Head of caudate nucleus (tissue), 42 donors: Measurements from ENCODE around the gene BRME1.

Experiments
- DNase-seq, 42 donors: peaks; one replicate each; pipeline versions ENCODE4 v3.0.0 to v3.0.0-alpha.2; 2020 to 2021; ENCODE audit warnings: mixed read lengths in 7 of 42
- intact Hi-C: fragments of 100-400 bp; cut with DNase I; formaldehyde crosslinking; loops from one replicate; pipeline ENCODE4 v1.15.0; 2022

BRME1 gene

DNA sequence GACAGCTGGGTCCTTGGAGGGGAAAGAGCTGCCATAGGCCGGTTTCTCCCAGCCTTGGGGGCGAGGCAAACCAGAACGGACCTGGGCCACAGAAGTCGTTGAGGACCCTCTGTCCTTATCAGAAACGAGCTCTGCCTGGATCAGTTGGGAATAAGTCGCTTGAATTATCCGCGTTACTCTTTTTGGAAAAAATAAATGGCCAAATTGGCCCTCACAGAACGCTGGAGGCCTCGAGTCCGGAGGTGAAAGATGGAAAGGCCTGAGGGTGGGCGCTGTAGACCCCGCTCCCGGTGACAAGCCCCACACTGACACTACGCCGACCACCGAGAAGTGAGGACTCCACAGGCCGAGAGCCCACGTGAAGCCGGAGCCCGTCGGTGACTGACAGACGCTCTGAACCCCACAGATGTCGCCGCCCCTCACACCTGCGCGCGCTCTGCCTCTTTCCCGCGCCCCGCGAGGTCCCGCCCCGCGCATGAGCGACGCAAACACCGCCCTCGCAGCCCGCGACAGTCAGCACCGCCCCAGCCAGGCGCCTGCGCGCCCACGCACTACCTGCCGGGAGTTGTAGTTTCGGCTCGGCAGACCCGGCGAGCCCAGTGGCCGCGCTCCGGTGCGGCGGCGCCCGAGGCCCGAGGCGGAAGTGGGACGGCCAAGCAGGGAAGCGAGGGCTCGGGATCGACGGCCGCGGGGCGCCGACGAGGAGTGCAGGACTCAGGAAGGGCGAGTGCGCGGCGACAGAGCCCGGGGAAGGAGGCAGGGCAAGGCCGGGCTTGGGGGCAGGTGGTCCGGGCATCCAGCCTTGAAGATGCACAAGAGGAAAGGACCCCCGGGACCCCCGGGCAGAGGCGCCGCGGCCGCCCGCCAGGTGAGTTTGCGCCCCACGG, at the start of gene BRME1, which contains the start of gene CC2D1A:
Gene BRME1, minus strand, starts transcription at position 484 of the 887 bp plus-strand sequence. CDS start 1,225 bp downstream, outside the sequence.
Gene CC2D1A, plus strand, starts transcription at position 568 of the 887 bp plus-strand sequence. Its CDS starts 241 bp downstream, at position 809.
- peak; percentile 87 to 98 (median 96) for DNase-seq
- intact Hi-C loops, result no loop called here

DNA sequence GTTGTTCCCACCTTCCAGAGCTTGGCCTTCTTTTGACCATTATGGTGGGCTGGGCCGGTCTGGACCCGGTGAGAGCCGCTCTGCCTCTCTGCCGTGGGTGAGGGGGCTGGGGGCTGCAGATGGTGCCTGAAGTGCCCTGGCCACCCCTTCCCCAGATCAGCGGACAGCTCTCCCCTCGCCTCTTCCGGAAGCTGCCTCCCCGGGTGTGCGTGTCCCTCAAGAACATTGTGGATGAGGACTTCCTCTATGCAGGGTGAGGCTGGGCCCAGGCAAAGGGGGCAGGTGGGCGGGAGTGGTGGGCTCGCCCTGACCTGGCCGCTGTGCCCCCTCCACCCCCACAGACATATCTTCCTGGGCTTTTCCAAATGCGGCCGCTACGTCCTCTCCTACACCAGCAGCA, 48.3 kb upstream of the BRME1 start:
- intact Hi-C loops, result loop anchor here (10.0 kb wide), 1 partner anchor 51 kb away; the partner anchor contains the start of gene RFX1
- DNase-seq, result no peak

DNA sequence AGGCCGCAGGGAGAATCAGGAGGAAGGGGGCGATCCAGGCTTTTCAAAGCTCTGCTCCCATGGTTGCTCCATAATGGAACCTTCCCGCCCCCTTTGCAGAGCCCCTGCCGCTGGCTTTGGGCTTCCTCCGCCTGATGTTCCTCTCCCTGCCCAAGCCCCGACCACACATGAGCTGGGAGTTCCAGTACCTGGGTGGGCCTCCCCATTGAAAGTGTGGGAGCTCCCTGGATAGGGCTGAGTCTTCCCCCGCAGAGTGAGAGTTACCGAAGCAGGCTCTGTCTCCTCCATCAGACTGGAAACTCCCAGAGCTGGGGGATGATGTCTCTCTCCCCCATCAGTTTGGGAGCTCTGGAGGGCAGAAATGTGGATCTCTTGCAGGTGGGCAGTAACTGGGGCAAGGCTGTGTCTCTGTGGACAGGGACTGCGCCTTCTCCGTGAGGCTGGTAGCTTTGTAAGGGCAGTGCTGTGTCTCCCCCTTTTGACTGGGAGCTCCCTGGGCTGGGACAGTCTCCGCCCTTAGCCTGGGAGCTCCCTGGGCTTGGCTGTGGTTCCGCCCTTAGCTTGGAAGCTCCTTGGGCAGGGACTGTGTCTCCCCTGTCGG, 47.1 kb upstream of the BRME1 start:
- intact Hi-C loops, result loop anchor here (10.0 kb wide), 1 partner anchor 52 kb away; the partner anchor contains the start of gene RFX1
- DNase-seq, result peak in 18 of 42 donors; percentile 12 to 56 (median 30)

DNA sequence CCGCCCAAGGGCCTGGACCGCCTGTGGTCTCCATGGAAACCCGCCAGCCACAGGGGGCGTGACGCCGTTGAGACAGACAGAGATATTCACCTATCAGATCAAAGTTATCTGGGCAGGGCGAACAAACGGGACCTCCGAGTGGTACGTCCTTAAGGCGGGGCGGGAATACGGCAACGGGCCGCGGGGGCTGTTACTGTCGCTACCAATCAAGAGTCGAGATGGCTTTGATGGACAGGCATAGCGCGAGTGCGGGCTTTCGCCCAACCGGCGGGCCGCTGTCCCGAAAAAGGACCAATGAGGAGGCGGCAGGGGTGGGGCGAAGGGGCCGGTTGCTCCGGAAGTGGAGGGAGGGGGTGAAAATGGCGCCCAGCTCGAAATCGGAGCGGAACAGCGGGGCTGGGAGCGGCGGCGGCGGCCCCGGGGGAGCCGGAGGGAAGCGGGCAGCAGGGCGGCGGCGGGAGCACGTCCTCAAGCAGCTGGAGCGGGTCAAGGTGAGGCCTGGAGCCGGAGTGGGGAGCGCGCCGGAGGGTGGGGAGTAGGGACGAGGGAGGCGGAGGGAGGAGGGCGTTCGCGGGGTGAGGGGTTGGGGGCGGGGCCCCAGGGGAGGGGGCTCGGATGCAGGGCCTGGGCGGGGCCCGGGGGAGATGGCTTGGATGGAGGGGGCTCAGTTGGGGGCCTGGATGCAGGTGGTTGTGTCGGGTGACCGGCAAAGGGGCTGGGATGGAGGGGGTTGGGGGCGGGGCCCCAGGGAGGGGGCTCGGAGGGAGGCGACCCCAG, 46.4 kb upstream of the BRME1 start, which contains the start of gene DCAF15:
Gene DCAF15, plus strand, starts transcription at position 356 of the 777 bp plus-strand sequence. Its CDS starts 4 bp downstream, at position 360.
- intact Hi-C loops, result loop anchor here (10.0 kb wide), 1 partner anchor 52 kb away; the partner anchor contains the start of gene RFX1
- DNase-seq, result peak; percentile 97 to 100 (median 100)

DNA sequence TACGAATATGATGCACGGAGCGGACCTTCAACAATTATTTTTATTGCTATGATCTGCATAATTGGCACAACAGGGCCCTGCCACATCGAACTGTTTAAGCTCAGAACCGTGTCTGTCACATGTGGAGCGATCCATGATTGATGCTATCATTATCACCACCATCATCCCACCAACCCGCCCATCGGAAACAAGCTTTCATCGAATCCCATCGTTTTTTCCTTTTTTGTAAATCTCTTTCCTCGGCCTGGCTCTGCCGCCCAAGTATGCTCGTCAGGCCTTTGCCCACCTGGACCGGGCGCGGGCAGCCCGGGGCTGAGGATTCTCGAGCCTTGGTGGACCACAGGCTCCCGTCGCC, 45.9 kb upstream of the BRME1 start:
- intact Hi-C loops, result loop anchor here (10.0 kb wide), 1 partner anchor 53 kb away; the partner anchor contains the start of gene RFX1
- DNase-seq, result peak in 1 of 42 donors; percentile 23

DNA sequence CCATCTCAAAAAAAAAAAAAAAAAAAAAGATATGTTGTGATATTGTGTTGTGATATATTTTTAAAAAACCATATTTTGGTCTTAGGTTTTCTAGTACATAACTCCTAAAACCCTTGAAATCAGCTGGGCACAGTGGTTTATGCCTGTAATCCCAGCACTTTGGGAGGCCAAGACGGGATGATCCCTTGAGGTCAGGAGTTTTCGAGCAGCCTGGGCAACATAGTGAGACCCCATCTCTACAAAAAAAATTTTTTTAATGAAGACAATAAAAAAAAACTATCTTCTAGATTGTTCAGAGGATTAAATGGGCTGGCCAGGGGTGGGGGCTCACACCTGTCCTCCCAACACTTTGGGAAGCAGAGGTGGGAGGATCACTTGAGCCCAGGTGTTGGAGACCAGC, 45.1 kb upstream of the BRME1 start:
- no peak for DNase-seq
- intact Hi-C loops, result loop anchor here (10.0 kb wide), 1 partner anchor 54 kb away; the partner anchor contains the start of gene RFX1

DNA sequence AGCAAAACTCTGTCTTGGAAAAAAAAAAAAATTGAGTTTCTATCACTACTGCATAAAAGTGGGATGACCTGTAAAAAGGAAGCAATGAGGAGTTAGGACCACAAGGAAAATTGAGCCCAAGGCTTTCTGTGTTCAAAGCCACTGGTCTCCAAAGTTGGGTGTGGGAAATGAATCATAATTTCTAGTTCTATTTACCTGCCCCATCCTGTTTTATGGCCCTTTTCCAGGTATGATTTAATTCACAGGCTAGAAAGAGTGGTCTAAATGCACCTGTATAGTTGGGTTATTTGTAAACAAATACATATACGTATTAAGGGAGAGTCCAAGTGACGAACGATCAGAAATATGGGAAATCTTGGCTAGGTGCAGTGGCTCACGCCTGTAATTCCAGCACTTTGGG, 40.5 kb upstream of the BRME1 start:
- no peak for DNase-seq
- intact Hi-C loops, result no loop called here

DNA sequence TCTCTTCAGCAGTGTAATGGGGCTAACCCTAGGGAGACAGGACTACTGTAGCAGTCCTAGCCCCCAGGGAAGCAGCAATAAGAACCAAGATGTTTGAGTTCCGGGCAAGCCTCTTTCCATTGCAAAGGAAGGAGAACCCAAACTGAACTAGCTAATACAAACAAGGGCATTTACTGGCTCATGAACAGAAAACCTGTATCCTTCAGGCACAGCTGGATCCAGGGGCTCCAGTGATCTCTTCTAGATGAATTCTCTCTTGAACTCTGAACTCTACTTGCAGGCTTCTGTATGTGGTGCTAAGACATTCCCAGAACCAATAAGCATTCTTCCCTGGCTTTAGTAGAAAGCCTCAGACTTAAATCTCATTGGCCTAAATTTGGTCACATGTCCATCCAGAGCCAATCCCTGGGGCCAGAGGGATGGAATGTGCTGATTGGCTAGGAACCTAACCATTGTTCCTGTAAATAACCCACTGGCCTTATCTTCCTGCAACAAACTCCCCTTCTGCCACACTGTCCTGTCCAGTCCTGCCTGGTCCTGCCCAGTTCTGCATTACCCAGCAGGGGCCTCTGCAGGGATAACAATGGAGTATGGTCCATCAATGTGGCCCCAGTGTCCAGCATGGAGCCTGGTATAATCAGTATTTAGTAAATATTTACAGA, 36.2 kb upstream of the BRME1 start:
- intact Hi-C loops, result no loop called here
- no peak for DNase-seq

DNA sequence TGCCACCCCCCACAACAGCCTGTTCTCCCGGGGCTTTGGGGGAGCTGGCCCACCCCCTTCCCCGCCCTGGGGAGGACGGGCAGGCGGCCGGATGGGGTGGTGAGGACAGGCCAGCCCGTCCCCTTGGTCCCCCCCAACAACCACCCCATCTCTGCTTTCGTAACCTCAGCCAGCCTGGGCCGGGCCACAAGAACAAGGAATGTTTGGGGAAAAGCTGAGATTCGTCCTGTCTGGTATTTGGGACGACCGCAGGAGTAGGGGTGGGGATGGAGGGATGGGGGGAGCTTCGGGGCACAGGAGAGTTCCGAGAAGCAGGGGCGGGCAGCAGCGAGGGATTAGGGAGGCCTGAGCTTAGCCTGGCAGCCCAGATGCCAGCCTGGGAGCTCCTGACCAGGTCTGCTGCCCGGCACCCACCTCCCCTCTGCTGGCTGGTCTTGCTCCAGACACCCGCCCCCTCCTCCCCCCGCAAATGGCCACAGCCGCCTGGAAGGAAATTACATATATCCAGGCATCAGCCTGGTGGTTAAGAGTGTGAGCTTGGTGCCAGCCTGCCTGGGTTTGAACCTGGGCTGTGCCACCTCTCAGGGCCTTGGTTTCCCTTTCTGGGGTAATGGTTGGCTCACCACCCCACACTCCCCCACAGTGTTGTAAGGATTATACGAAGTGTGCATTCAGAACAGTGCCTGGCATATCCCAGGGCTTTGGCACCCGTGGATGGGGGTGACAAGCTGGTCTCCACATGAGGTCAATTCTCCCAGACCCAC, 32.6 kb upstream of the BRME1 start, which contains the start of gene PODNL1:
Gene PODNL1, minus strand, starts transcription at position 117 of the 764 bp plus-strand sequence. CDS start 236 bp downstream, outside the sequence.
- DNase-seq, result peak in 5 of 42 donors; percentile 9 to 55 (median 28)
- intact Hi-C loops, result no loop called here

DNA sequence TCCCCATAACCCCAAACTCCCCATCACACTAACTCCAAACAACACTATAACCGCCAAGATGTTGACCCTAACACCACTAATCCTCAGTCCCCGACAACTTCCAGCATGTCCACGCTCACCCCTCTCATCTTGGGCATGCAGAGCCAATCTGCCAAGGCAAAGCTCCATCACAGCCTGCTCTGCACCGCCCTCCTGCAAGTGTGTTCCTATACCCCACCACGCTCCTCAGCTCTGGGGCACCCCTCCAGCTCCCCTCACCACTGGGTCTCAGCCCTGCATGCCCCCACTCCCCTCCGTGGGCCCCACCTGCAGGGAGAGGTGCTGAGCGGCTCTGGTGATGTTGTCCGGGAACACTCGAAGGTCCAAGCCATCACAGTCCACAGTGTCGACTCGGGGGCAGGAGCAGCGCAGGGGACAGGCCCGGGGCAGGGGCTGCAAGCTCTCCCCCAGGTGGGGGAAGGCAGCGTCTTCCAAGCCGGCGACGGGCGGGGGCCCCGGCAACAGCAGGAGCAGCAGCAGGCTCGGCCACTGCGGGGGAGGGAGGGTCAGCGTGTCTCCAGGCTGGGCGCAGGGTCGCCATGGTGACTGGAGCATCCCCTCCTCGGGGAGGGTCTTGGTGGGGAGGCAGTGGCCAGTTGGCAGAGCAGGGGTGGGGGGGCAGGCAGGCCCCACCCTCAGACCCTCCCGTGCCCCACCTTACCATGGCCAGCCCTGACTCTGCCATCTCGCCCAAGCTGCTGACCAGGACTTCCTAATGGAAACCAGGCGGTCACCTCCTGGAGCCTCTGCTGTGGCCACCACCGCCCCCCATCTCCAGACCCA, 31.8 kb upstream of the BRME1 start:
- intact Hi-C loops, result no loop called here
- DNase-seq, result no peak

DNA sequence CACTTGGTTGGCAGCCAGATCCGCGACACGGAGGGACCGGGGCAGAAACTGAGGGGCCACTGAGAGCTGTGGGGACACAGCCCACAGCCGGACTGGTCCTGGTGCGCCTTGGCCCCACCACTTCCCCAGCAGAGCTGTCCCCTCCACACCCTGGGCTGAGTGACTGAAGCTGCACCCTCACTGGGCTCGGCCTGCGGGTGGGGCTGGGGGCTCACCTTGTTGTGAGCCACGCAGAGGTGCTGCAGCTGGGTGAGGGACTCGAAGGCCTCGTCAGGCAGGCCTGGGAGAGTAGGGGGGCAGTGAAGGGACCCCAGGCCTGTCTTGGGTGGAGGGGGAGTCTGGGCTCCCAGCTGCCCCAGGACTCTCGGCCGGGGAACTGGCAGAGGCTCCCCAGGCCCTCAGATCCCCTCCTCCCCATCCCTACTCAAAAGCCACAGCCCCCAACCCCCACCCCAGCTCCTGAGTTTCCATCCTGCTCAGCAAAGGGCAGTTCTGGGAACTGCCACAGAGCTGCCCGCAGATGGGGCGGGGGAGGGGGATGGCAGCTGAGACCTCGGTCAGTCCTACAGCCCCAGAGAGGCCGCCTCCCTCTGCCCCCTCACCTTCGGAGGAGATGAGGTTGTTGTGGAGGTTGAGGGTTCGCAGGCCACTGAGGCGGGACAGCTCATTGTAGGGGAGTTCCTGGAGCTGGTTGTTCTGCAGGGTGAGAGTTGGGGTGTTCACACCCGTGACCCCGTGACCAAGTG, 30.0 kb upstream of the BRME1 start:
- intact Hi-C loops, result no loop called here

DNA sequence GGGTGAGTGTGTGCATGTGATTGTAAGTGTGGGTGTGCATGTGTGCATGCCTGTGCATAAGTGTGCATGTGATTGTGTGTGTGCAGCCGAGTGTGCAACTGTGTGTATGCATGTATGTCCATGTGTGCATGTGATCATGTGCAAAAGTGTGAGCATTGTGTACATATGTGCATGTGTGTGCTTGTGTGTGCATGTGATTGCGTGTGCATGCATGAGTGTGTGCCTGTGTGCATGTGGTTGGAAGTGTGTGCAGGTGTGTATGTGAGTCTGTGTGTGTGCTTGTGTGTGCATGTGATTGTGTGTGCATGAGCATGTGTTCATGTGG, 28.8 kb upstream of the BRME1 start:
- no peak for DNase-seq
- intact Hi-C loops, result no loop called here

More for the DNA sequence above, 30.0 kb upstream of the BRME1 start:
- DNase-seq, result peak in 1 of 42 donors; percentile 2

DNA sequence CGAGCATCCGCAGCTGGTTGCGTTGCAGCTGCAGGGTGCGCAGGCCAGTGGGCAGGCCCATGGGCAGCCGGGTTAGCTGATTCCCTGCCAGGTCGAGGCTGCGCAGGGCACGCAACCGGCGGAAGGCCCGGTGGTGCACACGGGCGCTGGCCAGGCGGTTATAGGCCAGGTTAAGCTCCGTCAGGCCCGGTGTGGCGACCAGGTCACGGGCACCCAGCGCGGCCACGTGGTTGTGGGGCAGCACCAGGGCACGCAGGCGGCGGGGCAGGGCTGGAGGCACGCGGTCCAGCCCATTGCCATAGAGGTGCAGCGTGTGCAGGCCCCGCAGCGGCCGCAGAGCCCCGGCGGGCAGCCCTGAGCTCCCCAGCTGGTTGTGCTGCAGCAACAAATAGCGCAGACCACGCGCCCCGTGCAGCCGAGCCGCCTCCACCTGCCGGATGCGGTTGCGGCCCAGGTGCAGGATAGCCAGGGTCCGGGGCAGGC, 27.0 kb upstream of the BRME1 start:
- intact Hi-C loops, result no loop called here
- no peak for DNase-seq

DNA sequence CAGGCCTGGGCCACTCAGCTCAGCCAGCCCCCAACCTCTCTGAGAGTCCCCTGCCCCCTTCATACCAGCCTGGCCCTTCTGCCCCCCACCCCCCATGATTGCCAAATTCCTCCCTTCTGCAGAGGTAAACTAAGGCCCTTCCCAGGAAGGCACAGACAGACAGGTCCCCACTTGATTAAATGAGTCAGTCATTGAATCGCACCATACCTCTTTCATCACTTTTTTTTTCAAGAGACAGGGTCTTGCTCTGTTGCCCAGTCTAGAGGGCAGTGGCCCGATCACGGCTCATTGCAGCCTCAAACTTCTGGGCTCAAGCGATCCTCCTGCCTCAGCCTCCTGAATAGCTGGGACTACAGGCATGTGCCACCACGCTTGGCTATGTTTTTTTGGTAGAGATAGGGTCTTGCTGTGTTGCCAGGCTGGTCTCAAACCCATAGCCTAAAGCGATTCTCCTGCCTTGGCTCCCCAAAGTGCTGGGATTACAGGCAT, 26.3 kb upstream of the BRME1 start:
- intact Hi-C loops, result no loop called here
- DNase-seq, result no peak

DNA sequence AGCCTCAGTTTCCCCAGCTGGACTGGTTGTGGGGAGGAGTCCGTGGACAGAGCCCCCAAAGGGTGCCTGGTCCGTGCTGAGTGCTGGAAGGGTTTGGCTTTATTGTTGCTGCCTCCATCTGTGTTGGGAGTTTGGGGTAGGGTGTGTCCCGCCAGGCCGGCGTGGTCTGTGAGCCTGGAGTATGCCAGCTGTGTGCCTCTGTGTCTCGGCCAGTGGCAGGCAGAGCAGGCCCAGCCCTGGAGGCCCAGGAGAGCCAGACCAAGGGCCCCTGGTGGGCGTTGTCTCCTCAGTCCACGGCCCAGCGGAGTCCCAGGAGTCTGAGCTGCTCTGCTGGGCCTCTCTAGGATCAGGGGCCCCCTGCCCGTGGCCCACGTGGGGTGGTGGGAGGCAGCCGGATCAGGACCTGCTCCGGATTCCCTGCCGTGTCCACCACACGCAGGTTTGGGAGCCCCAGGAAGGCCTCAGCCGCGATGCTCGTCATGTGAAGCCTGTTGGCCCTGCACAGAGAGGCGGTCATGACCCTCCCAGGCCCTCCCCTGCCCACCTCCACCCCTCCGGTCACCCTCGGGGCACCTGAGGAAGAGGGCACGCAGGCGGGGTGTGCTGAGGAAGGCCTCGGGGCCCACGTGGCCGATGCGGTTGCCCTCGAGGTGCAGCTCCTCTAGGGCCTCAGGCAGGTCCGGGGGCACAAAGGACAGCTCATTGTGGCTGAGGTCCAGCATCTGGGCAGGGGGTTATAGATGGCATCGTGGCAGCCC, 25.7 kb upstream of the BRME1 start:
- intact Hi-C loops, result no loop called here
- DNase-seq, result no peak
